Mesenchymal stem cell (in vitro differentiated cells and primary cell): ENCODE results near the gene FOXQ1.

Experiments used
- DNase-seq: peaks from one replicate; pipeline ENCODE4 v3.0.0-alpha.2; 2013
- H2AFZ ChIP-seq: one replicate; pipeline ENCODE4 v1.6.1; 2013; ENCODE audit warnings: low read depth, mild to moderate bottlenecking, control low read depth, inconsistent platforms, low read length, moderate library complexity
- H2AK5ac ChIP-seq: 2 replicates; pipeline ENCODE4 v1.6.1; 2013; ENCODE audit warnings: low read length, moderate library complexity, mild to moderate bottlenecking, inconsistent platforms; ENCODE audit not compliant: severe bottlenecking
- H2BK120ac ChIP-seq: one replicate; pipeline ENCODE4 v1.6.1; 2013; ENCODE audit warnings: low read depth, mild to moderate bottlenecking, inconsistent platforms, low read length, moderate library complexity
- H2BK12ac ChIP-seq, 2 experiments: one replicate each; pipeline ENCODE4 v1.6.1; 2013; ENCODE audit warnings: inconsistent platforms in 2 of 2, low read length in 2 of 2, mild to moderate bottlenecking in 2 of 2, moderate library complexity in 2 of 2, control low read depth in 1 of 2
- H2BK15ac ChIP-seq: one replicate; pipeline ENCODE4 v1.6.1; 2013; ENCODE audit warnings: mild to moderate bottlenecking, low read depth, inconsistent platforms; ENCODE audit not compliant: poor library complexity, severe bottlenecking
- H2BK5ac ChIP-seq: 2 replicates; pipeline ENCODE4 v1.6.1; 2013; ENCODE audit warnings: low read depth, mild to moderate bottlenecking, low read length, control low read depth, inconsistent platforms; ENCODE audit not compliant: poor library complexity, severe bottlenecking
- H3K14ac ChIP-seq, 2 experiments: one replicate each; pipeline ENCODE4 v1.6.1; 2013; ENCODE audit warnings: inconsistent platforms in 2 of 2, low read length in 2 of 2, control low read depth in 1 of 2, mild to moderate bottlenecking in 1 of 2, moderate library complexity in 1 of 2
- H3K18ac ChIP-seq, 2 experiments: one replicate each; pipeline ENCODE4 v1.6.1; 2013; ENCODE audit warnings: inconsistent platforms in 2 of 2, low read length in 2 of 2, control low read depth in 1 of 2, low read depth in 1 of 2, mild to moderate bottlenecking in 1 of 2
- H3K23ac ChIP-seq, 2 experiments: one replicate each; pipeline ENCODE4 v1.6.1; 2013; ENCODE audit warnings: inconsistent platforms in 2 of 2, low read length in 2 of 2, mild to moderate bottlenecking in 2 of 2, moderate library complexity in 2 of 2, control low read depth in 1 of 2
- H3K27ac ChIP-seq: 2 replicates; pipeline ENCODE4 v1.5.1; 2013; ENCODE audit warnings: mild to moderate bottlenecking, moderate library complexity, low read length, control low read depth, inconsistent platforms; ENCODE audit not compliant: poor library complexity, severe bottlenecking
- H3K27me3 ChIP-seq, 2 experiments: 2 replicates each; pipeline versions ENCODE4 v1.6.1 to v1.7.0; 2013; ENCODE audit warnings: low read length in 2 of 2, mild to moderate bottlenecking in 2 of 2, moderate library complexity in 2 of 2, control low read depth in 1 of 2, inconsistent platforms in 1 of 2; ENCODE audit not compliant: control insufficient read depth in 1 of 2, insufficient read depth in 1 of 2
- H3K36me3 ChIP-seq, 2 experiments: 2 replicates each; pipeline versions ENCODE4 v1.6.1 to v1.7.0; 2013; ENCODE audit warnings: low read length in 2 of 2, control low read depth in 1 of 2, inconsistent platforms in 1 of 2, low read depth in 1 of 2, mild to moderate bottlenecking in 1 of 2; ENCODE audit not compliant: insufficient read depth in 2 of 2, control insufficient read depth in 1 of 2
- H3K4ac ChIP-seq, 2 experiments: one replicate each; pipeline ENCODE4 v1.6.1; 2013; ENCODE audit warnings: inconsistent platforms in 2 of 2, low read length in 2 of 2, mild to moderate bottlenecking in 2 of 2, moderate library complexity in 2 of 2, control low read depth in 1 of 2, low read depth in 1 of 2
- H3K4me1 ChIP-seq: 2 replicates; pipeline ENCODE4 v1.6.1; 2013; ENCODE audit warnings: low read depth, low read length, control low read depth; ENCODE audit not compliant: control insufficient read depth, insufficient read depth
- H3K4me2 ChIP-seq: 2 replicates; pipeline ENCODE4 v1.6.1; 2013; ENCODE audit warnings: low read length, mild to moderate bottlenecking, inconsistent platforms; ENCODE audit not compliant: poor library complexity, severe bottlenecking
- H3K4me3 ChIP-seq, 2 experiments: 2 replicates each; pipeline versions ENCODE4 v1.5.1 to v1.7.0; 2013; ENCODE audit warnings: low read length in 2 of 2, mild to moderate bottlenecking in 2 of 2, control low read depth in 1 of 2, low read depth in 1 of 2; ENCODE audit not compliant: insufficient read depth in 1 of 2
- H3K79me1 ChIP-seq: replicated peaks from 2 replicates; pipeline ENCODE4 v1.6.1; 2013; ENCODE audit warnings: mild to moderate bottlenecking, control low read depth, low read length, inconsistent platforms; ENCODE audit not compliant: poor library complexity, severe bottlenecking
- H3K9ac ChIP-seq: 2 replicates; pipeline ENCODE4 v1.7.0; 2013; ENCODE audit warnings: mild to moderate bottlenecking, low read length, moderate library complexity
- H3K9me3 ChIP-seq: 2 replicates; pipeline ENCODE4 v1.7.0; 2013; ENCODE audit warnings: mild to moderate bottlenecking, low read length; ENCODE audit not compliant: control insufficient read depth
- H4K8ac ChIP-seq: one replicate; pipeline ENCODE4 v1.6.1; 2013; ENCODE audit warnings: inconsistent platforms, mild to moderate bottlenecking, low read length, moderate library complexity
- H4K91ac ChIP-seq: one replicate; pipeline ENCODE4 v1.6.1; 2013; ENCODE audit warnings: mild to moderate bottlenecking, low read length, inconsistent platforms
- WGBS: methylation state at CpG from one replicate; pipeline ENCODE4 v1.1.7; 2013; ENCODE audit warnings: mixed read lengths; 5-methylcytosine and 5-hydroxymethylcytosine counted together

The FOXQ1 gene

GRCh38 chr6:1297746-1298145 lies 14.2 kb upstream of the FOXQ1 start:
- Histone ChIP-seq H2BK120ac (no peak overlapping the region), H3K4me3 (no peak overlapping the region)
- 41% methylated on average over 4 of the region's 4 CpGs for WGBS

GRCh38 chr6:1298768-1299167 lies 13.1 kb upstream of the FOXQ1 start:
- H2BK5ac ChIP-seq: no peak overlapping the region
- H3K18ac ChIP-seq: no peak overlapping the region
- H3K27me3 ChIP-seq: no peaks in the 10 kb centered on the region
- no peak overlapping the region for H3K14ac ChIP-seq
- no peak overlapping the region for H4K91ac ChIP-seq
- no peak overlapping the region for H3K4me3 ChIP-seq
- no peak overlapping the region for H2AFZ ChIP-seq
- H3K79me1 ChIP-seq: no peaks in the 10 kb centered on the region
- no peaks in the 10 kb centered on the region for H3K36me3 ChIP-seq
- H4K8ac ChIP-seq: no peak overlapping the region
- no peak overlapping the region for H3K23ac ChIP-seq
- no peak overlapping the region for H3K4me2 ChIP-seq
- no peak overlapping the region for H2BK120ac ChIP-seq
- no peak overlapping the region for H3K4ac ChIP-seq
- H3K4me1 ChIP-seq: no peaks in the 10 kb centered on the region
- no peak overlapping the region for H2AK5ac ChIP-seq
- no peak overlapping the region for H2BK12ac ChIP-seq
- no peak overlapping the region for H3K27ac ChIP-seq
- no peak overlapping the region for H3K9ac ChIP-seq
- DNase-seq: no peak
- WGBS: 100% methylated on average over 2 of the region's 2 CpGs
- peaks cover 20% of the 10 kb centered on the region for H3K9me3 ChIP-seq
- H2BK15ac ChIP-seq: no peak overlapping the region

More at GRCh38 chr6:1297746-1298145, 14.2 kb upstream of the FOXQ1 start:
- H3K4me1 ChIP-seq: no peaks in the 10 kb centered on the region
- H3K9me3 ChIP-seq: peaks cover 20% of the 10 kb centered on the region
- peak; percentile 13 for DNase-seq
- H3K79me1 ChIP-seq: no peaks in the 10 kb centered on the region
- no peak overlapping the region for H3K9ac ChIP-seq
- H3K4ac ChIP-seq: no peak overlapping the region
- H3K18ac ChIP-seq: no peak overlapping the region
- H3K36me3 ChIP-seq: no peaks in the 10 kb centered on the region
- no peak overlapping the region for H4K91ac ChIP-seq
- H4K8ac ChIP-seq: no peak overlapping the region
- H3K14ac ChIP-seq: no peak overlapping the region
- H3K23ac ChIP-seq: no peak overlapping the region
- peak overlapping the region; percentile 32 for H2AFZ ChIP-seq
- no peak overlapping the region for H2BK12ac ChIP-seq
- H3K27ac ChIP-seq: no peak overlapping the region
- H2AK5ac ChIP-seq: no peak overlapping the region
- H2BK15ac ChIP-seq: no peak overlapping the region
- no peak overlapping the region for H3K4me2 ChIP-seq
- no peak overlapping the region for H2BK5ac ChIP-seq
- H3K27me3 ChIP-seq: no peaks in the 10 kb centered on the region

- H3K23ac ChIP-seq: no peak overlapping the region
- H3K4me3 ChIP-seq: no peak overlapping the region
- H2BK12ac ChIP-seq: no peak overlapping the region
- no peaks in the 10 kb centered on the region for H3K79me1 ChIP-seq
- peaks cover 18 to 42% of the 10 kb centered on the region in 2 experiments for H3K27me3 ChIP-seq
- H3K14ac ChIP-seq: no peak overlapping the region
- H2BK15ac ChIP-seq: no peak overlapping the region
- H2BK120ac ChIP-seq: no peak overlapping the region
- H3K4me2 ChIP-seq: no peak overlapping the region
- H2BK5ac ChIP-seq: no peak overlapping the region
- no peak overlapping the region for H3K27ac ChIP-seq
- H2AK5ac ChIP-seq: no peak overlapping the region
- 100% methylated on average over 1 of the region's 2 CpGs for WGBS
- peaks cover 25% of the 10 kb centered on the region for H3K9me3 ChIP-seq
- DNase-seq: no peak
- H3K4ac ChIP-seq: no peak overlapping the region
- no peaks in the 10 kb centered on the region for H3K36me3 ChIP-seq
- no peak overlapping the region for H3K18ac ChIP-seq
- H2AFZ ChIP-seq: no peak overlapping the region
- H4K91ac ChIP-seq: no peak overlapping the region
- H3K4me1 ChIP-seq: peaks cover 5% of the 10 kb centered on the region
- H3K9ac ChIP-seq: no peak overlapping the region
- H4K8ac ChIP-seq: no peak overlapping the region
Measured at GRCh38 chr6:1306133-1306532, 5.8 kb upstream of the FOXQ1 start.

- no peak overlapping the region for H2BK5ac ChIP-seq
- H3K36me3 ChIP-seq: no peaks in the 10 kb centered on the region
- no peak overlapping the region for H3K4ac ChIP-seq
- no peak overlapping the region for H2BK120ac ChIP-seq
- H3K79me1 ChIP-seq: no peaks in the 10 kb centered on the region
- 86% methylated on average over 6 of the region's 6 CpGs for WGBS
- no peak overlapping the region for H3K4me3 ChIP-seq
- H2BK12ac ChIP-seq: no peak overlapping the region
- H3K23ac ChIP-seq: no peak overlapping the region
- H3K9ac ChIP-seq: no peak overlapping the region
- no peak for DNase-seq
- no peak overlapping the region for H3K14ac ChIP-seq
- no peak overlapping the region for H3K4me2 ChIP-seq
- no peak overlapping the region for H3K18ac ChIP-seq
- no peak overlapping the region for H4K8ac ChIP-seq
- H2AK5ac ChIP-seq: no peak overlapping the region
- no peak overlapping the region for H2BK15ac ChIP-seq
- peaks cover 35 to 58% of the 10 kb centered on the region in 2 experiments for H3K27me3 ChIP-seq
- no peak overlapping the region for H4K91ac ChIP-seq
- peaks cover 9% of the 10 kb centered on the region for H3K9me3 ChIP-seq
- H3K4me1 ChIP-seq: peaks cover 28% of the 10 kb centered on the region
- H2AFZ ChIP-seq: no peak overlapping the region
- no peak overlapping the region for H3K27ac ChIP-seq
Measured at GRCh38 chr6:1309366-1309765, 2.5 kb upstream of the FOXQ1 start.
